K562 (cell line): ENCODE results near the gene CHPF. TPM values are rescaled to one million over a fixed set of nuclear protein-coding genes. Genes with fewer than 3 reads are reported as not detected.

Source experiments
- ASH1L ChIP-seq: fragments of 450-650 bp; IDR thresholded peaks from 2 replicates; pipeline ENCODE4 v1.6.1; 2018; ENCODE audit warnings: borderline replicate concordance, mild to moderate bottlenecking, low read depth; ENCODE audit not compliant: partially characterized antibody
- CREB3 ChIP-seq: fragments of 450-650 bp; conservative IDR thresholded peaks from 2 replicates; pipeline ENCODE4 v1.6.1; 2016; ENCODE audit warnings: missing genetic modification characterization, low read depth, mild to moderate bottlenecking, missing compliant biosample characterization, moderate library complexity
- ETV5 ChIP-seq: sonication (generic); formaldehyde crosslinking; IDR thresholded peaks from 2 replicates; pipeline ENCODE4 v1.4.0; 2020; ENCODE audit warnings: low read depth, mild to moderate bottlenecking, missing genetic modification reagents
- GABPB2 ChIP-seq: fragments of 250-450 bp; sonication (Bioruptor Pico); conservative IDR thresholded peaks from 2 replicates; pipeline ENCODE4 v1.5.1; 2021; ENCODE audit warnings: mild to moderate bottlenecking
- HES1 ChIP-seq: fragments of 450-650 bp; IDR thresholded peaks from 2 replicates; pipeline ENCODE4 v1.6.1; 2016; ENCODE audit warnings: low read depth, mild to moderate bottlenecking, moderate library complexity
- HNRNPH1 ChIP-seq: fragments of 200-400 bp; formaldehyde crosslinking; optimal IDR thresholded peaks from 2 replicates; pipeline ENCODE3; 2017; ENCODE audit warnings: low read depth, mild to moderate bottlenecking, low read length, moderate library complexity
- ILF3 ChIP-seq: fragments of 450-650 bp; IDR thresholded peaks from 2 replicates; pipeline ENCODE4 v1.6.1; 2018; ENCODE audit warnings: antibody characterized with exemption, mild to moderate bottlenecking, moderate library complexity, borderline replicate concordance
- KLF1 ChIP-seq: fragments of 450-650 bp; IDR thresholded peaks from 2 replicates; pipeline ENCODE4 v1.6.1; 2016; ENCODE audit warnings: missing genetic modification characterization, missing compliant biosample characterization
- MLLT1 ChIP-seq, 2 experiments: fragments of 450-650 bp; IDR thresholded peaks; 2 replicates each; pipeline ENCODE4 v1.6.1; 2016
- NBN ChIP-seq: fragments of 450-650 bp; IDR thresholded peaks from 2 replicates; pipeline ENCODE4 v1.6.1; 2016; ENCODE audit warnings: low read depth, mild to moderate bottlenecking
- PRDM10 ChIP-seq: fragments of 450-650 bp; IDR thresholded peaks from 2 replicates; pipeline ENCODE4 v1.6.1; 2018; ENCODE audit not compliant: partially characterized antibody
- RFX1 ChIP-seq: fragments of 450-650 bp; IDR thresholded peaks from 2 replicates; pipeline ENCODE4 v1.6.1; 2016; ENCODE audit warnings: mild to moderate bottlenecking, moderate library complexity
- STAT6 ChIP-seq: sonication (generic); formaldehyde crosslinking; IDR thresholded peaks from 2 replicates; pipeline ENCODE4 v1.8.1; 2023; ENCODE audit warnings: mild to moderate bottlenecking, missing genetic modification reagents
- TARDBP ChIP-seq: fragments of 450-650 bp; IDR thresholded peaks from 2 replicates; pipeline ENCODE4 v1.6.1; 2016
- ZNF511 ChIP-seq: sonication (generic); formaldehyde crosslinking; IDR thresholded peaks from 2 replicates; pipeline ENCODE4 v1.8.0; 2022; ENCODE audit warnings: mild to moderate bottlenecking, missing genetic modification reagents
- ZNF583 ChIP-seq: fragments of 250-450 bp; sonication (Bioruptor Pico); IDR thresholded peaks from 2 replicates; pipeline ENCODE4 v1.4.0; 2020
- polyA plus RNA-seq, 8 experiments: library from polyadenylated mRNA; depleted of rRNA in 4 of 8; stranded (reverse) in 5 of 8; unstranded in 3 of 8; fragments of >200 nt; fragmentation: Nextera tagmentation in 2 of 8; fragmentation: Illumina TruSeq in 1 of 8; extraction: Ambion mirVana in 2 of 8; extraction: Trizol in 1 of 8; gene quantifications; 2 replicates each; pipeline versions ENCODE4 v1.2.1 to v1.2.3, GENCODE V29; 2011 to 2014; ENCODE audit warnings: inconsistent platforms in 1 of 8, missing spikeins in 1 of 8
- total RNA-seq, 7 experiments: library from RNA; depleted of rRNA in 6 of 7; stranded (reverse); fragments of >200 nt in 6 of 7; fragmentation: Illumina TruSeq in 2 of 7; extraction: Trizol in 2 of 7; gene quantifications; 2 replicates each; pipeline versions ENCODE4 v1.2.1 to v1.2.3, GENCODE V29; 2011 to 2021; ENCODE audit warnings: low replicate concordance in 1 of 7

The CHPF gene
- total and polyA plus RNA-seq, 9 of the 15 experiments (the other 6 are each of a cell fraction or from before 2014, with no cell fraction given) = 0.15 to 57.2 (median 7.9) TPM

- TF ChIP-seq PRDM10 = peak; percentile 36
- TF ChIP-seq ZNF511 (CRISPR knock-in tag) = no peak
- peak; percentile 95 for TF ChIP-seq NBN
- TF ChIP-seq HNRNPH1 = no peak
- TF ChIP-seq ASH1L = no peak
- TF ChIP-seq RFX1 = no peak
- TF ChIP-seq ETV5 = no peak
- no peak for TF ChIP-seq STAT6 (CRISPR knock-in tag)
- peak; percentile 88 for TF ChIP-seq HES1
- TF ChIP-seq MLLT1 (IDR thresholded peaks at IDR 0.05) = peak; percentile 78 to 80
- TF ChIP-seq GABPB2 (CRISPR knock-in tag) = no peak
- no peak for TF ChIP-seq ZNF583 (CRISPR knock-in tag)
- TF ChIP-seq CREB3 (tag) = no peak
- TF ChIP-seq TARDBP = peak; percentile 46; the same call in 1 of the 2 replicates
- no peak for TF ChIP-seq KLF1 (tag)
- no peak for TF ChIP-seq ILF3
Measured at GRCh38 chr2:219509780-219510511, 33.7 kb downstream of the CHPF start (continued).
